Fibroblast of lung (primary cell): ENCODE results near the gene CLP1. TPM values are rescaled to one million over a fixed set of nuclear protein-coding genes. Genes with fewer than 3 reads are reported as not detected.

Experiments
- DNase-seq, 2 donors: peaks; one replicate each; pipeline versions ENCODE4 v3.0.0 to v3.0.0-alpha.2; 2010; ENCODE audit warnings: low read depth in 2 of 2
- H2AFZ ChIP-seq: 2 replicates; pipeline ENCODE4 v1.5.1; 2012; ENCODE audit warnings: low read length, control low read depth, inconsistent platforms
- H3K27ac ChIP-seq: 2 replicates; pipeline ENCODE4 v1.5.1; 2011; ENCODE audit warnings: low read length, control low read depth; ENCODE audit not compliant: insufficient read depth
- H3K27me3 ChIP-seq: 2 replicates; pipeline ENCODE4 v1.5.1; 2011; ENCODE audit warnings: mild to moderate bottlenecking, low read length; ENCODE audit not compliant: control insufficient read depth, insufficient read depth
- H3K36me3 ChIP-seq: 2 replicates; pipeline ENCODE4 v1.5.1; 2011; ENCODE audit warnings: low read length; ENCODE audit not compliant: control insufficient read depth, insufficient read depth
- H3K4me1 ChIP-seq: 2 replicates; pipeline ENCODE4 v1.5.1; 2011; ENCODE audit warnings: low read length; ENCODE audit not compliant: control insufficient read depth, insufficient read depth; ENCODE audit errors: extremely low read depth
- H3K4me2 ChIP-seq: 2 replicates; pipeline ENCODE4 v1.5.1; 2011; ENCODE audit warnings: low read length, control low read depth; ENCODE audit not compliant: insufficient read depth; ENCODE audit errors: extremely low read depth
- H3K4me3 ChIP-seq, 4 experiments: fragments of 200-600 bp in 1 of 4; sonication (generic) in 1 of 4; replicated peaks in 1 of 4; 2 replicates each; pipeline ENCODE4 v1.5.1; 2011 to 2016; ENCODE audit warnings: low read length in 4 of 4, low read depth in 3 of 4, mild to moderate bottlenecking in 3 of 4, control low read depth in 2 of 4, inconsistent platforms in 1 of 4, mixed read lengths in 1 of 4; ENCODE audit not compliant: insufficient read depth in 1 of 4; ENCODE audit errors: control extremely low read depth in 1 of 4
- H3K79me2 ChIP-seq: 2 replicates; pipeline ENCODE4 v1.5.1; 2012; ENCODE audit warnings: mild to moderate bottlenecking, low read length, inconsistent platforms; ENCODE audit not compliant: control insufficient read depth, insufficient read depth
- H3K9ac ChIP-seq: 2 replicates; pipeline ENCODE4 v1.5.1; 2011; ENCODE audit warnings: mild to moderate bottlenecking, low read length, control low read depth; ENCODE audit not compliant: insufficient read depth
- H3K9me3 ChIP-seq: 2 replicates; pipeline ENCODE4 v1.5.1; 2012; ENCODE audit warnings: low read depth, low read length; ENCODE audit not compliant: control insufficient read depth, insufficient read depth
- H4K20me1 ChIP-seq: 2 replicates; pipeline ENCODE4 v1.5.1; 2011; ENCODE audit warnings: low read length; ENCODE audit not compliant: control insufficient read depth, insufficient read depth; ENCODE audit errors: extremely low read depth
- EZH2 ChIP-seq: IDR thresholded peaks from 2 replicates; pipeline ENCODE4 v1.5.1; 2012; ENCODE audit warnings: low read length, control low read depth, mild to moderate bottlenecking; ENCODE audit errors: missing control alignments
- polyA plus RNA-seq, 2 donors: library from polyadenylated mRNA; depleted of rRNA in 1 of 2; stranded (reverse) in 1 of 2; unstranded in 1 of 2; fragments of >200 nt; gene quantifications; 2 replicates each; pipeline ENCODE4 v1.2.1, GENCODE V29; 2011 to 2012; ENCODE audit warnings: missing spikeins in 1 of 2
- total RNA-seq: library from RNA; depleted of rRNA; stranded (reverse); fragments of >200 nt; gene quantifications from 2 replicates; pipeline ENCODE4 v1.2.1, GENCODE V29; 2014
- TF ChIP-seq, protein P1 (sequence below), 2 donors: IDR thresholded peaks in 1 of 2; conservative IDR thresholded peaks in 1 of 2; 1 replicate in 1 of 2; 2 replicates in 1 of 2; pipeline ENCODE4 v1.5.1; 2011 to 2012; ENCODE audit warnings: low read length in 2 of 2, control low read depth in 1 of 2, inconsistent platforms in 1 of 2, low read depth in 1 of 2, mild to moderate bottlenecking in 1 of 2

CLP1 gene
- total and polyA plus RNA-seq, 2 donors (not counting 1 experiment from before 2014, with no cell fraction given) = 13.2 to 24.1 TPM

DNA sequence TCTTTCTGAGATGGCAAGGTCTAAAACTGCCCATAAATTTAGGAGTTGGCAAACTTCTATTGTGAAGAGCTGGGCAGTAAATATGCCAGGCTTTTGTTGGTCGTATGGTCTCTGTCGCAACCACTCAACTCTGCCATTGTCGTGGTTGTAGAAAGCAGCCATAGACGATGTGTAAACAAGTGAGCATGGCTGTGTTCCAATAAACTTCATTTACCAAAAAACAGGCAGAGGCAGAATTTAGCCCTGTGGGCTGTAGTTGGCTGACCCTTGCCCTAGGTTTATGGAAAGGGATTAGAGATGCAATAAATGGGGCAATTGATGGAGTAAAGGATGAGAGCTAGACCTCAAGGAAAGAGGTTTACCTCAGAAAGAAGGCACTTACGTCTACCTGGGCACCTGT is 25.4 kb upstream of the CLP1 start:
- DNase-seq = no peak
- H2AFZ ChIP-seq = no peak overlapping the region
- no peaks in the 10 kb centered on the region for H3K9me3 ChIP-seq
- H3K4me2 ChIP-seq = no peak overlapping the region
- no peak overlapping the region for H3K4me3 ChIP-seq
- H3K4me1 ChIP-seq = no peaks in the 10 kb centered on the region
- no peaks in the 10 kb centered on the region for H3K36me3 ChIP-seq
- H3K27ac ChIP-seq = no peak overlapping the region
- H3K27me3 ChIP-seq = peaks cover 14% of the 10 kb centered on the region
- no peaks in the 10 kb centered on the region for H4K20me1 ChIP-seq
- H3K9ac ChIP-seq = no peak overlapping the region
- H3K79me2 ChIP-seq = no peaks in the 10 kb centered on the region
- TF ChIP-seq, protein P1, sequence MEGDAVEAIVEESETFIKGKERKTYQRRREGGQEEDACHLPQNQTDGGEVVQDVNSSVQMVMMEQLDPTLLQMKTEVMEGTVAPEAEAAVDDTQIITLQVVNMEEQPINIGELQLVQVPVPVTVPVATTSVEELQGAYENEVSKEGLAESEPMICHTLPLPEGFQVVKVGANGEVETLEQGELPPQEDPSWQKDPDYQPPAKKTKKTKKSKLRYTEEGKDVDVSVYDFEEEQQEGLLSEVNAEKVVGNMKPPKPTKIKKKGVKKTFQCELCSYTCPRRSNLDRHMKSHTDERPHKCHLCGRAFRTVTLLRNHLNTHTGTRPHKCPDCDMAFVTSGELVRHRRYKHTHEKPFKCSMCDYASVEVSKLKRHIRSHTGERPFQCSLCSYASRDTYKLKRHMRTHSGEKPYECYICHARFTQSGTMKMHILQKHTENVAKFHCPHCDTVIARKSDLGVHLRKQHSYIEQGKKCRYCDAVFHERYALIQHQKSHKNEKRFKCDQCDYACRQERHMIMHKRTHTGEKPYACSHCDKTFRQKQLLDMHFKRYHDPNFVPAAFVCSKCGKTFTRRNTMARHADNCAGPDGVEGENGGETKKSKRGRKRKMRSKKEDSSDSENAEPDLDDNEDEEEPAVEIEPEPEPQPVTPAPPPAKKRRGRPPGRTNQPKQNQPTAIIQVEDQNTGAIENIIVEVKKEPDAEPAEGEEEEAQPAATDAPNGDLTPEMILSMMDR (conservative IDR thresholded peaks at IDR 0.05 in 1 of 2, IDR thresholded peaks at IDR 0.05 in 1 of 2; ENCODE audit: low read depth in 1 of 2, low read length in 2 of 2) = no peak

DNA sequence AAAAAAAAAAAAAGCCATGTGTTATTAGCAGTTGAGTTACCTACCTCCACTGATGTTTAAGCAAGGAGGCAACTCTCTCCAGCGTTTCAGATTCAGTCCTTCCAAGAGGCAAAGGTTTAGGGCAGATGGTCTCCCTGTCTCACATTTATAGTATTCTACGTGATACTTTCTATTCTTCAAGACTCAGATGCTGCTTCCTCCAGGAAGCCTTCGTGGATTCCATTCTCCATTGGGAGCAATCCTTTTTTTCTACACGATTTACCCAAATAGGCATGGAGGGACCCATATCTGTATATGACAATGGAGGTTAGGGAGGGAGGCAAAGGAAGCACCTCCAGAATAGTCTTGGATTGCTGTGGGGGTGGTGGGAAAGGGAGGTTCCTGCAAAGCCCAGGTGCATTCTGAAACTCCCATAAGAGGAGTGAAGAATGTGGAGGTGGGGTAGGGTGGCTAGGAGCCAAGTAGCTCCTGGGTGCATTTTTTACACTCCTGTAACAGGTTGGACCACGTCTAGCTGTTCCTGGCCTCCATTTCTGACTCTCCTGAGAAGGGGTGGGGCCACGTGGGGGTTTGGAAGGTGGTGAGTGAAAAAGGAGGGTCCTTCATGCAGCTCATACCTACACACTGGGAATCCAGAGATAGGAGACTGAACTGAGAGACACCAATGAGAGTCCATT is 24.0 kb upstream of the CLP1 start:
- no peak for DNase-seq
- no peaks in the 10 kb centered on the region for H4K20me1 ChIP-seq
- peaks cover 12% of the 10 kb centered on the region for H3K27me3 ChIP-seq
- H2AFZ ChIP-seq = no peak overlapping the region
- peaks cover 4% of the 10 kb centered on the region for H3K79me2 ChIP-seq
- no peaks in the 10 kb centered on the region for H3K9me3 ChIP-seq
- no peak overlapping the region for H3K9ac ChIP-seq
- TF ChIP-seq EZH2 = no peak
- TF ChIP-seq, protein P1 (conservative IDR thresholded peaks at IDR 0.05 in 1 of 2, IDR thresholded peaks at IDR 0.05 in 1 of 2; ENCODE audit: low read depth in 1 of 2, low read length in 2 of 2) = no peak
- H3K4me1 ChIP-seq = no peaks in the 10 kb centered on the region
- H3K4me3 ChIP-seq = no peak overlapping the region
- H3K36me3 ChIP-seq = no peaks in the 10 kb centered on the region
- no peak overlapping the region for H3K27ac ChIP-seq
- no peak overlapping the region for H3K4me2 ChIP-seq

DNA sequence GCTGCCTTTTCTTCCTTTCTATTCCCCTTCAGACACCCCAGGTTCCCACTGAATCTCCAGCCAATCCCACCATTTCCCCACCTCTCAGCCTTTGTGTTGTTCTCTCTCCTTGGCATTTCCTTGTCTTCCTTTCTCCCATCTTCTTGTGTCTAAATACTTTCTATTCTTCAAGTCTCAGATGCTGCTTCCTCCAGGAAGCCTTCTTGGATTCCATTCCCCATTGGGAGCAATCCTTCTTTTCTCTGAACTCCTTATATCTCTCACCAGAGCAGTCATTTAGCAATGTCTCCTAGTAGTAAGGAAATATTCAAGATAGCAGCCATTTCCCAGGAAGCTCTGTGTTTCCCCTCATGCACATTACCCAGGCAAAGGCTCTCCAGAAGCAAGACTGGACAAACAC is 23.3 kb upstream of the CLP1 start:
- TF ChIP-seq, protein P1 (conservative IDR thresholded peaks at IDR 0.05 in 1 of 2, IDR thresholded peaks at IDR 0.05 in 1 of 2; ENCODE audit: low read depth in 1 of 2, low read length in 2 of 2) = no peak
- TF ChIP-seq EZH2 = no peak
- Histone ChIP-seq H3K9me3 (no peaks in the 10 kb centered on the region), H3K4me1 (no peaks in the 10 kb centered on the region), H3K4me3 (no peak overlapping the region), H3K27me3 (peaks cover 12% of the 10 kb centered on the region), H3K36me3 (no peaks in the 10 kb centered on the region), H3K9ac (no peak overlapping the region), H4K20me1 (no peaks in the 10 kb centered on the region), H3K79me2 (peaks cover 11% of the 10 kb centered on the region), H3K27ac (no peak overlapping the region), H3K4me2 (no peak overlapping the region), H2AFZ (no peak overlapping the region)
- no peak for DNase-seq
